ENCODE measurements around the gene EIPR1.
"Not testable (repeated sequence)": the region's sequence is repeated elsewhere in the genome, so short reads cannot be mapped to it uniquely, and the experiment has no call there.

Gene EIPR1

GRCh38 chr2:3403587-3404334, 26.1 kb upstream of the EIPR1 start:
- no peak for DNase-seq (ENCODE audit: low read depth)

- DNase-seq (ENCODE audit: low read depth) = no peak
These were observed 22.2 kb upstream of the EIPR1 start for GRCh38 chr2:3399829-3400228.

- no peak for DNase-seq (ENCODE audit: low read depth)
These were observed 21.8 kb upstream of the EIPR1 start for GRCh38 chr2:3399381-3399780.

DNA sequence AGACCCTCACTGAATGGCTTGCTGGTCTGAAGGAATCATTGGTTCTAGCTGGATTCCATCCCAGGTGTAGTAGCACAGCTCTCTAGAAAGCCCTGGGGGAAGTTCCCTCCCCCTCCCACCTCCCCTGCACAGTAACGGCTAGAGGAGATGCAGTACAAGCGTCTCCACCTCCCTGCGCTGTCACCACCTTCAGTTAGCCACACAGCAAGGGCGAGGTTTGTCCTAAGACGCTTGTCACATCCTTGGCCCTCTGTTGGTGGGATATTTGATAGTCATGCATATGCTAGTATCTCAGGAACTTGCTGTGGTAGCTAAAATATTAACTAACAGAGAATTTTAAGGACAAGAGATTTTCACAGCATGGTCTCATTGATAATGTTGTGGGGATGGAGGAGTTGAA, 21.2 kb upstream of the EIPR1 start:
- DNase-seq (ENCODE audit: low read depth) = no peak

DNA sequence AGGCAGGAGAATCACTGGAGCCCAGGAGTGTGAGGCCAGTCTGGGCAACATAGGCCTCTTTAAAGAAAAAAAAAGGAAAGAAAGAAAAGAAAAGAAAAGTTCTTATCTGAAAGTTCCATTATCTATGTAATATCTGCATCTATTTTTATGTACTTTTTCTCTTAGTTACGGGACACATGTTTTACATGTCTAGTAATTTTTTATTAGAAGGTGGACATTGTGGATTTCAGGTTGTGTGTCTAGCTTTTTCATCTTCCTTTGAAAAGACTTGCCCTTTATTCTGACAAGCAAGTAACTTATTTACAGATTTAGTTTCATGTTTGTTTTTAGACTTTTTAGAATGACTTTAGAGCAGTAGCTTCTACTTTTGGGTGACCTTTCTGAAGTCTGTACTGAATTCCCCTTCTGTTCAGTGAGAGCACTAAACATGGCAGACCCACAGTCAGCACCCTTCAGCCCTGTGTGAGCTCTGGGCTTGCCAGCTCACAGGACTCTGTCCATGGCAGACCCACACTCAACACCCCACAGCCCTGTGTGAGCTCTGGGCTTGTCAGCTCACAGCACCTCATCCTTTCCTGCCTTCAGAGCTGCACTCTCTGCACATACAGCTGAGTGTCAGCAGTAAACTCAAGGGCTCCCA, 19.4 kb upstream of the EIPR1 start:
- no peak for DNase-seq (ENCODE audit: low read depth)

GRCh38 chr2:3392216-3392615, 14.6 kb upstream of the EIPR1 start:
- no peak for DNase-seq (ENCODE audit: low read depth)

- no peak for DNase-seq (ENCODE audit: low read depth)
These were observed 12.4 kb upstream of the EIPR1 start for GRCh38 chr2:3390041-3390440.

DNA sequence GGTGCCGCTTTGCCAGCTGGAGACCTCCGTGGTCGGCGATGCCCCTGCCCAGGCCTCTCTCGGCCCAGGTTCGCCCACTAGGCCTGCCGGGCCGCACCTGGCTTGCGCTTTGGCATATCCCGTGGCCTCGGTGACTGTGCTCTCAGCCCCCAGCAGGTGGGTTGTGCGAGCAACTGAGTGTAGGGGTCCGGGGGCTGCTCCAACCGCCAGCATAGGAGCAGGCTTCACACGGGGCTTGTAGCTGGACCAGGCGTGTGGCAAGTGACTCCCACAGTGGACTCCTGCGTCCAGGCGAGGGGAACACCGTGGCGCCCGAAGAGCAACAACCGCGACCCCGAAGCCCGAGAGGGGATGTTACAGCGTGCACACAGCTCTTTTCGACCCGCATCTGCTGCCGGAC, 11.6 kb upstream of the EIPR1 start:
- no peak for DNase-seq (ENCODE audit: low read depth)

GRCh38 chr2:3388412-3388738, 10.8 kb upstream of the EIPR1 start:
- DNase-seq (ENCODE audit: low read depth) = no peak

- DNase-seq (ENCODE audit: low read depth) = no peak
These were observed 10.2 kb upstream of the EIPR1 start for GRCh38 chr2:3387644-3388411.

GRCh38 chr2:3387011-3387410, 9.4 kb upstream of the EIPR1 start:
- DNase-seq (ENCODE audit: low read depth) = no peak

- DNase-seq (ENCODE audit: low read depth) = no peak
These were observed 8.9 kb upstream of the EIPR1 start for GRCh38 chr2:3386448-3386958.

DNA sequence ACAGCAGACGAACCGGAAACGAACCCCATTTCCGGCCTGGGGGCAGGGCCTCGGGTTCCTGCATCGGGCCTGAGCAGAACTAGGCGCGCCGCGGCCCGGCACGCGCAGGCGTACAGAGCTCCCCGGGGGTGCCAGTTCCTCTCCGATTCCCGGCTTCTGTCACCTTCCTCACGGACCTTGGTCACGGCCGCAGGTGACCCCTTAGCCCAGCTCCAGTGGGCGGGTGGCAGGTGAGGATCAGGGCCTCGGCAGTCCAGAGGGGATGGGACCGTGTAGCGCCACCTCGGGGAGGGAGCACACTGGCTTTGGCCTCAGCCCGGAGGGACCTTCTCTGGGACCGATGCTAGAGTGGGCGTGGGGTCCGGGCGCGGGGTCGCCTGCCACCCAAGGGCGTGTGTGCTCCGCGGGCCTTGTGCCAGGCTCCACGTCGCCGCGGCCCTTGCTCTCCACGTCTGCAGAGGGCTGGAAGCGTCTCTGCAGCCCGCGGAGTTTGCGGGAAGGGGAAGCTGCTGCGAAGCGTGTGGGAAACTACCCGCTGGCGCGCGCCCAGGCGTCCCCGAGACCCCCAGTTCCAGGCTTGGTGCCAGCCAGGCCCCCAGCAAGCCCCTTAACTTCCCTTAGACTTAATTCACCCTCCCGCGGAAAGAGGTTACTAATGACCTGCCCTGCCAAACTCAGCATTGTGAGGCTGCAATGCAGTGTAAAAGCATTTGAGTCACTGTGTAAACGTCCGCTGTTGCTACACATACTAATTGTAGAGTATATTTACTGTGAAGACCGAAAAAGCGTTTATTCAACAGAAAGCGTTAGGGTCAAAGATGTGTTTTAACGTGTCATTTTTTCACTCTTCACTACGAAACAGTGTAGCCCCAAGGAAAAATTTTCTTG, 2.3 kb upstream of the EIPR1 start, which contains the start of gene TRAPPC12:
Gene TRAPPC12, plus strand, starts transcription at position 48 of the 888 bp plus-strand sequence. CDS start 7,930 bp downstream, outside the sequence.
- DNase-seq (ENCODE audit: low read depth) = no peak

DNA sequence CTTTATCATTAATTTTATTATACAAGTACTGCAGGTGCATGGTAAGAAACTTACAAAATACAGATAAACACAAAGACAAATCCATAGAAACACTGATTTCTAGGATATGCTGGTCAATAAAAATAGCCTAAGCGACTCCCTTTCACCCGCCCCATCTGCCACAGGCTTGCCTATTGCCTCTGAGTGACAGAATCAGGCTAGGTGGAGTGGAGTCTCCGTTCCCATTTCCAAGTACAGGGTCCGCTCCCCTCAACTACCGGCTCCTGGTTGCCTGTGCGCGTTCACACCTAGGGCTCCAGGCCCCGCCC, 1.7 kb upstream of the EIPR1 start:
- DNase-seq (ENCODE audit: low read depth) = no peak

DNA sequence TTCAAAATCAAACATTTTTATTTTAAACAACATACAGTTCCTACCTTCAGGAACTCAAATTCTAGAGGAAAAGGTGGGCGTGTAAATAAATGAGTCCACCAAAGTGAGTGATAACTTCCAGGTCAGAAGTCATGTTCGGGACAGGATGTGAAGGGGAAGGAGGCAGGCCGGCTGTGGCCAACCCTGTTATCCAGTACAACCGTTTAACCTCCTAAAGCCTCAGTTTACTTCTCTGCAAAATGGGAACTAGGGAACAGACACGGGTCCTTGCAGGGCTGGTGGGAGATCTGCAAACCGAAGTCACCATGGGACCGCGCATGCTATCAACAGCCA, 373 bp downstream of the EIPR1 start:
- no peak for DNase-seq (ENCODE audit: low read depth)

GRCh38 chr2:3376821-3377220, 797 bp downstream of the EIPR1 start:
- DNase-seq (ENCODE audit: low read depth) = no peak

GRCh38 chr2:3369340-3370181, 8.1 kb downstream of the EIPR1 start:
- DNase-seq (ENCODE audit: low read depth) = not testable (repeated sequence)

DNA sequence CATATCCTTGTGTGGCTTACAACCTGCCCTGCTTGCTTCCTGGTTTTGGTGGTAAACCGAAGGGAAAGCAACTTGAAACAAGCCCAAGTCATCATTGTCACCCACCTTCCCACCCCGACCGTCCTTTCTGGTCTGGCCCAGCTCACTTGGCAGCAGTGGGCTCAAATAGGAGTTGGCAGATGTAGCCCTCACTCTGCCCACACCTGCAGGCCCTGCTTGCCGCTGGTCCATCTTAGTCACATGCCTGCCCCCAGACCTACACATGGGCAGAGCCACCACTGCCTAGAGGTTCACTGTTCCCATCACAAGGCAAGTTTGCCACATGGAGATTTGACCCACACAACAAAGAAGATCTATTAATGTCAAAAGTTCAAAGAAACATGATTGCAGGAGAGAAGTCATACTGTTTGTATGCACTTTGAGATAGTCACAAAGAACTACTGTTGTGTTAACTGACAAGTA, 9.3 kb downstream of the EIPR1 start:
- DNase-seq (ENCODE audit: low read depth) = no peak

- DNase-seq (ENCODE audit: low read depth) = no peak
These were observed 12.4 kb downstream of the EIPR1 start for GRCh38 chr2:3365219-3365618.

GRCh38 chr2:3361518-3362389, 15.9 kb downstream of the EIPR1 start:
- no peak for DNase-seq (ENCODE audit: low read depth)
